Thoracic aorta (tissue), 2 donors: ENCODE data around the gene TMEM156. TPM values are rescaled to one million over a fixed set of nuclear protein-coding genes. Genes with fewer than 3 reads are reported as not detected.

Experiments
- ATAC-seq: fragments of 150-250 bp; one replicate; pipeline ENCODE4 v1.8.0; 2017; ENCODE audit warnings: low read depth; ENCODE audit not compliant: insufficient number of reproducible peaks, low FRiP score
- DNase-seq: peaks from one replicate; pipeline ENCODE4 v3.0.0-alpha.2; 2020; ENCODE audit warnings: low spot score
- H3K27ac ChIP-seq, 2 donors: fragments of 200-600 bp; sonication (generic); 1 replicate in 1 of 2; 2 replicates in 1 of 2; pipeline ENCODE4 v1.5.1; 2016; ENCODE audit warnings: mild to moderate bottlenecking in 2 of 2, moderate library complexity in 2 of 2
- H3K27me3 ChIP-seq: fragments of 200-600 bp; sonication (generic); replicated peaks from 2 replicates; pipeline ENCODE4 v1.6.0; 2016; ENCODE audit warnings: mild to moderate bottlenecking; ENCODE audit not compliant: insufficient read depth
- H3K36me3 ChIP-seq: fragments of 200-600 bp; sonication (generic); one replicate; pipeline ENCODE4 v1.5.1; 2016
- H3K4me1 ChIP-seq, 2 donors: fragments of 200-600 bp; sonication (generic); 1 replicate in 1 of 2; 2 replicates in 1 of 2; pipeline versions ENCODE4 v1.5.1 to v1.6.0; 2016; ENCODE audit warnings: low read depth in 2 of 2, mild to moderate bottlenecking in 1 of 2; ENCODE audit not compliant: control insufficient read depth in 1 of 2
- H3K4me3 ChIP-seq: fragments of 200-600 bp; sonication (generic); 2 replicates; pipeline ENCODE4 v1.5.1; 2016; ENCODE audit warnings: mild to moderate bottlenecking
- H3K9me3 ChIP-seq: fragments of 200-600 bp; sonication (generic); 2 replicates; pipeline ENCODE4 v1.5.1; 2016
- CTCF ChIP-seq: fragments of 200-600 bp; sonication (generic); IDR thresholded peaks from one replicate; pipeline ENCODE4 v1.5.1; 2019; ENCODE audit warnings: antibody characterized with exemption
- total RNA-seq, 2 donors: library from RNA; depleted of rRNA; stranded (reverse); fragments of >200 nt; gene quantifications; one replicate each; pipeline versions ENCODE4 v1.1.0 to v1.2.3, GENCODE V29; 2016

Gene TMEM156
- total RNA-seq, 2 donors from 2014 or later, result not detected

- TF ChIP-seq CTCF, result no peak
- Histone ChIP-seq H3K36me3 (peaks cover 58% of the 10 kb centered on the region), H3K27ac (no peak overlapping the region), H3K27me3 (no peaks in the 10 kb centered on the region), H3K9me3 (no peaks in the 10 kb centered on the region), H3K4me1 (no peaks in the 10 kb centered on the region), H3K4me3 (no peak overlapping the region)
- no peak for ATAC-seq
- no peak for DNase-seq
These were observed 103.6 kb downstream of the TMEM156 start for GRCh38 chr4:38928568-38928967.

GRCh38 chr4:38926896-38927295 lies 105.3 kb downstream of the TMEM156 start:
- Histone ChIP-seq H3K4me3 (no peak overlapping the region), H3K36me3 (peaks cover 52% of the 10 kb centered on the region), H3K27me3 (no peaks in the 10 kb centered on the region), H3K27ac (no peak overlapping the region), H3K9me3 (no peaks in the 10 kb centered on the region), H3K4me1 (no peaks in the 10 kb centered on the region)
- ATAC-seq (no peak), DNase-seq (no peak)
- TF ChIP-seq CTCF, result no peak

GRCh38 chr4:38925492-38926413 lies 106.5 kb downstream of the TMEM156 start:
- no peak for DNase-seq
- no peak for ATAC-seq
- Histone ChIP-seq H3K27ac (no peak overlapping the region), H3K27me3 (no peaks in the 10 kb centered on the region), H3K9me3 (no peaks in the 10 kb centered on the region), H3K4me3 (no peak overlapping the region), H3K36me3 (peaks cover 45% of the 10 kb centered on the region), H3K4me1 (no peaks in the 10 kb centered on the region)
- TF ChIP-seq CTCF, result no peak

- DNase-seq, result no peak
- no peaks in the 10 kb centered on the region for H3K9me3 ChIP-seq
- H3K36me3 ChIP-seq, result peaks cover 50% of the 10 kb centered on the region
- no peak overlapping the region for H3K27ac ChIP-seq
- no peaks in the 10 kb centered on the region for H3K4me1 ChIP-seq
- no peak overlapping the region for H3K4me3 ChIP-seq
- TF ChIP-seq CTCF, result no peak
- no peaks in the 10 kb centered on the region for H3K27me3 ChIP-seq
- no peak for ATAC-seq
These were observed 107.9 kb downstream of the TMEM156 start for GRCh38 chr4:38924353-38924752.

GRCh38 chr4:38923746-38924145 lies 108.5 kb downstream of the TMEM156 start:
- no peak for DNase-seq
- Histone ChIP-seq H3K27ac (no peak overlapping the region), H3K4me3 (no peak overlapping the region), H3K4me1 (no peaks in the 10 kb centered on the region), H3K27me3 (no peaks in the 10 kb centered on the region), H3K36me3 (peaks cover 45% of the 10 kb centered on the region), H3K9me3 (no peaks in the 10 kb centered on the region)
- no peak for TF ChIP-seq CTCF
- ATAC-seq, result no peak
